Stomach (tissue), 9 donors: Measurements from ENCODE around the gene TEAD3. TPM values are rescaled to one million over a fixed set of nuclear protein-coding genes. Genes with fewer than 3 reads are reported as not detected.
A peak's percentile ranks its signal among the peaks of the same experiment; 100 is the strongest.

Source experiments
- DNase-seq, 2 donors: peaks; one replicate each; pipeline versions ENCODE4 v3.0.0 to v3.0.0-alpha.2; 2013 to 2019
- H3K27ac ChIP-seq, 5 donors: fragments of 200-600 bp in 4 of 5; sonication (generic) in 4 of 5; one replicate each; pipeline ENCODE4 v1.5.1; 2013 to 2019; ENCODE audit warnings: mild to moderate bottlenecking in 1 of 5, moderate library complexity in 1 of 5
- H3K27me3 ChIP-seq, 3 donors: fragments of 200-600 bp; sonication (generic); one replicate each; pipeline ENCODE4 v1.5.1; 2017 to 2019; ENCODE audit warnings: mixed run types in 1 of 3
- H3K36me3 ChIP-seq, 4 donors: fragments of 200-600 bp; sonication (generic); 1 replicate in 3 of 4; 2 replicates in 1 of 4; pipeline ENCODE4 v1.5.1; 2016 to 2019
- H3K4me1 ChIP-seq, 4 donors: fragments of 200-600 bp; sonication (generic); one replicate each; pipeline ENCODE4 v1.5.1; 2016 to 2019
- H3K4me3 ChIP-seq, 4 donors: fragments of 200-600 bp; sonication (generic) in 3 of 4; one replicate each; pipeline ENCODE4 v1.5.1; 2016 to 2019; ENCODE audit warnings: mild to moderate bottlenecking in 1 of 4
- H3K9me3 ChIP-seq, 4 donors: fragments of 200-600 bp; sonication (generic); one replicate each; pipeline ENCODE4 v1.5.1; 2016 to 2019
- CTCF ChIP-seq, 7 experiments: fragments of 450-650 bp in 4 of 7; fragments of 200-600 bp in 3 of 7; sonication (generic) in 3 of 7; IDR thresholded peaks; one replicate each; pipeline ENCODE4 v1.5.1; 2016 to 2019; ENCODE audit warnings: antibody characterized with exemption in 7 of 7, control low read depth in 2 of 7, mild to moderate bottlenecking in 1 of 7
- EP300 ChIP-seq: sonication (generic); formaldehyde crosslinking; IDR thresholded peaks from one replicate; pipeline ENCODE4 v1.6.1; 2017; ENCODE audit warnings: antibody characterized with exemption
- POLR2A ChIP-seq, 4 donors: fragments of 450-650 bp; IDR thresholded peaks; one replicate each; pipeline ENCODE4 v1.6.1; 2016; ENCODE audit warnings: antibody characterized with exemption in 4 of 4, control low read depth in 2 of 4, mild to moderate bottlenecking in 1 of 4, moderate library complexity in 1 of 4
- POLR2AphosphoS5 ChIP-seq, 3 donors: sonication (generic); formaldehyde crosslinking; IDR thresholded peaks; one replicate each; pipeline ENCODE4 v1.6.1; 2016; ENCODE audit warnings: antibody characterized with exemption in 3 of 3
- WGBS, 5 donors: extraction: QIAGEN DNeasy Blood & Tissue Kit in 3 of 5; methylation state at CpG; one replicate each; pipeline versions ENCODE4 v1.1.5 to v1.1.7; 2013 to 2018; 5-methylcytosine and 5-hydroxymethylcytosine counted together
- intact Hi-C: fragments of 100-400 bp; cut with DNase I; formaldehyde crosslinking; loops from one replicate; pipeline ENCODE4 v1.15.1; 2023; ENCODE audit warnings: low total_unique reads
- polyA plus RNA-seq, 3 donors: library from polyadenylated mRNA; stranded (reverse); fragments of 200-250 nt; gene quantifications; one replicate each; pipeline ENCODE4 v1.2.3, GENCODE V29; 2013
- total RNA-seq, 5 donors: library from RNA; depleted of rRNA; stranded (reverse); fragments of >200 nt; gene quantifications; one replicate each; pipeline versions ENCODE4 v1.1.0 to v1.2.3, GENCODE V29; 2014 to 2016
- donor health status: healthy with polysubstance abuse.
- donor health status: Bipolar disorder and iron deficiency.
- donor health status: healthy.

Gene TEAD3
- total and polyA plus RNA-seq, 8 donors = 13.0 to 49.1 (median 18.9) TPM

- no peak overlapping the region for H3K27ac ChIP-seq
- H3K4me3 ChIP-seq = no peak overlapping the region
- WGBS, 5 donors = 76 to 85% (median 79%) methylated on average over 4 of the region's 4 CpGs
- H3K4me1 ChIP-seq = peaks cover 0 to 14% (median 10%) of the 10 kb centered on the region in 4 donors
- H3K9me3 ChIP-seq = no peaks in the 10 kb centered on the region
- intact Hi-C loops = no loop called here
- DNase-seq = no peak
- peaks cover 0 to 39% (median 25%) of the 10 kb centered on the region in 3 donors for H3K27me3 ChIP-seq
- no peak for TF ChIP-seq POLR2AphosphoS5 (IDR thresholded peaks at IDR 0.05)
- TF ChIP-seq POLR2A (IDR thresholded peaks at IDR 0.05) = no peak
- no peak for TF ChIP-seq CTCF (IDR thresholded peaks at IDR 0.05)
- TF ChIP-seq EP300 = no peak
- H3K36me3 ChIP-seq = no peaks in the 10 kb centered on the region
Measured at GRCh38 chr6:35514587-35514986, 17.7 kb upstream of the TEAD3 start.

- peaks cover 0 to 52% (median 25%) of the 10 kb centered on the region in 3 donors for H3K27me3 ChIP-seq
- H3K36me3 ChIP-seq = no peaks in the 10 kb centered on the region
- intact Hi-C loops = no loop called here
- TF ChIP-seq POLR2A (IDR thresholded peaks at IDR 0.05) = no peak
- H3K27ac ChIP-seq = no peak within 1 kb of the TSS
- WGBS, 5 donors = 78 to 87% (median 80%) methylated on average over 9 to 10 of the region's 10 CpGs
- peaks cover 0 to 14% (median 10%) of the 10 kb centered on the region in 4 donors for H3K4me1 ChIP-seq
- no peak for DNase-seq
- H3K9me3 ChIP-seq = no peaks in the 10 kb centered on the region
- H3K4me3 ChIP-seq = peak within 1 kb of the TSS; percentile 9 to 28 (median 25)
Measured at GRCh38 chr6:35512740-35513139, 15.9 kb upstream of the TEAD3 start, which contains the start of gene TULP1. Gene TULP1 (minus strand): TSS chr6:35512896. CDS start chr6:35512858, 38 bp downstream.

- 6 to 12% (median 9%) methylated on average over 19 to 26 of the region's 26 CpGs for WGBS, 5 donors
- H3K27me3 ChIP-seq = peaks cover 0 to 52% (median 25%) of the 10 kb centered on the region in 3 donors
- H3K4me1 ChIP-seq = peaks cover 0 to 14% (median 10%) of the 10 kb centered on the region in 4 donors
- no peak for DNase-seq
- intact Hi-C loops = no loop called here
- no peak overlapping the region for H3K27ac ChIP-seq
- H3K4me3 ChIP-seq = peak overlapping the region; percentile 9 to 28 (median 25)
- H3K9me3 ChIP-seq = no peaks in the 10 kb centered on the region
- no peaks in the 10 kb centered on the region for H3K36me3 ChIP-seq
- TF ChIP-seq POLR2AphosphoS5 (IDR thresholded peaks at IDR 0.05) (no peak), CTCF (IDR thresholded peaks at IDR 0.05) (no peak), POLR2A (IDR thresholded peaks at IDR 0.05) (no peak), EP300 (no peak)
Measured at GRCh38 chr6:35512006-35512405, 15.1 kb upstream of the TEAD3 start.

GRCh38 chr6:35511562-35511941 lies 14.7 kb upstream of the TEAD3 start:
- H3K4me3 ChIP-seq = peak overlapping the region; percentile 9 to 28 (median 25)
- TF ChIP-seq POLR2A (IDR thresholded peaks at IDR 0.05) (no peak), EP300 (no peak), POLR2AphosphoS5 (IDR thresholded peaks at IDR 0.05) (no peak), CTCF (IDR thresholded peaks at IDR 0.05) (no peak)
- WGBS, 5 donors = 15 to 23% (median 19%) methylated on average over 11 to 32 of the region's 32 CpGs
- intact Hi-C loops = no loop called here
- H3K9me3 ChIP-seq = no peaks in the 10 kb centered on the region
- no peak overlapping the region for H3K27ac ChIP-seq
- H3K4me1 ChIP-seq = peaks cover 0 to 14% (median 10%) of the 10 kb centered on the region in 4 donors
- H3K27me3 ChIP-seq = peaks cover 0 to 56% (median 25%) of the 10 kb centered on the region in 3 donors
- DNase-seq = no peak
- no peaks in the 10 kb centered on the region for H3K36me3 ChIP-seq

- no peaks in the 10 kb centered on the region for H3K36me3 ChIP-seq
- TF ChIP-seq EP300 (no peak), POLR2AphosphoS5 (IDR thresholded peaks at IDR 0.05) (no peak), CTCF (IDR thresholded peaks at IDR 0.05) (no peak), POLR2A (IDR thresholded peaks at IDR 0.05) (no peak)
- intact Hi-C loops = no loop called here
- H3K9me3 ChIP-seq = no peaks in the 10 kb centered on the region
- no peak overlapping the region for H3K27ac ChIP-seq
- no peak for DNase-seq
- WGBS, 5 donors = 53 to 73% (median 63%) methylated on average over 7 of the region's 7 CpGs
- peak overlapping the region in 1 of 4 donors; percentile 26 for H3K4me3 ChIP-seq
- H3K4me1 ChIP-seq = peaks cover 0 to 14% (median 10%) of the 10 kb centered on the region in 4 donors
- H3K27me3 ChIP-seq = peaks cover 0 to 61% (median 25%) of the 10 kb centered on the region in 3 donors
Measured at GRCh38 chr6:35510916-35511561, 14.2 kb upstream of the TEAD3 start.
